ENCODE measurements around the gene TSHZ3.

The TSHZ3 gene

DNA sequence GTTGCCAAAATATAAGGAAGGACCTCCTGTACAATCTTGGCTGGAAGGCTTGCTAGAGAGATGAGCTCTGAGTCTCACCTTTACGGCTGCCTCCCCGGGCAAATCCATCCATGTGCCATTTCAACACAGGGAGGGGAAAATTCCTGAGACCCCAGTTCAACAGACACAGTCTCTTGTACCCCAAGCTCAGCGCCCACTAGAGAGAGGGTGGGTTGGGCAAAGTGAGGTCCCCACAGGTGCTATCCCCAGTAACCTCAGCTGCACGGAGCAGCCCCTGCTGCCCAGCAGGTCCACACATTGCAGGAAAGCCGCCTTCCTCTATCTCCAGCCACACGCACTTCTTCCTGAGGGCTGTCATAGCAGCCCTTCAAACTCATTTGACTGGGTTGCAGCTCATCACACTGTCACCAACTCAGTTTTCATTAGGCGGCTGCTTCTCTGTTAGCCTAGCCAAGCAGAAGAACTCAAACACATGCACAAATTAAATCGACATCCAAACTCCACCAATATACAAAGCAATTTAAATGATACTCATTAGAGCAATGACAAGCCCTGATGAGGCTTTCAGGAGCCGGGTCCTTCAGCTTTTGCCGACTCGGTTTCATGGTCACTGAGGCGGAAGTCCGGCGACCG, 80.4 kb downstream of the TSHZ3 start:
- TF ChIP-seq TAF1 (IDR thresholded peaks at IDR 0.05; ENCODE audit: borderline replicate concordance, insufficient read depth, low read length): no peak
- no peak for TF ChIP-seq FOXP2 (optimal IDR thresholded peaks at IDR 0.05; ENCODE audit: borderline replicate concordance, extremely low read depth, extremely low read length, insufficient read depth)
- no peak for TF ChIP-seq POLR2AphosphoS5 (IDR thresholded peaks at IDR 0.05; ENCODE audit: low read depth, low read length)
- no peak for TF ChIP-seq SIN3A (IDR thresholded peaks at IDR 0.05; ENCODE audit: borderline replicate concordance, insufficient read depth, low read length)
- TF ChIP-seq, protein P1, sequence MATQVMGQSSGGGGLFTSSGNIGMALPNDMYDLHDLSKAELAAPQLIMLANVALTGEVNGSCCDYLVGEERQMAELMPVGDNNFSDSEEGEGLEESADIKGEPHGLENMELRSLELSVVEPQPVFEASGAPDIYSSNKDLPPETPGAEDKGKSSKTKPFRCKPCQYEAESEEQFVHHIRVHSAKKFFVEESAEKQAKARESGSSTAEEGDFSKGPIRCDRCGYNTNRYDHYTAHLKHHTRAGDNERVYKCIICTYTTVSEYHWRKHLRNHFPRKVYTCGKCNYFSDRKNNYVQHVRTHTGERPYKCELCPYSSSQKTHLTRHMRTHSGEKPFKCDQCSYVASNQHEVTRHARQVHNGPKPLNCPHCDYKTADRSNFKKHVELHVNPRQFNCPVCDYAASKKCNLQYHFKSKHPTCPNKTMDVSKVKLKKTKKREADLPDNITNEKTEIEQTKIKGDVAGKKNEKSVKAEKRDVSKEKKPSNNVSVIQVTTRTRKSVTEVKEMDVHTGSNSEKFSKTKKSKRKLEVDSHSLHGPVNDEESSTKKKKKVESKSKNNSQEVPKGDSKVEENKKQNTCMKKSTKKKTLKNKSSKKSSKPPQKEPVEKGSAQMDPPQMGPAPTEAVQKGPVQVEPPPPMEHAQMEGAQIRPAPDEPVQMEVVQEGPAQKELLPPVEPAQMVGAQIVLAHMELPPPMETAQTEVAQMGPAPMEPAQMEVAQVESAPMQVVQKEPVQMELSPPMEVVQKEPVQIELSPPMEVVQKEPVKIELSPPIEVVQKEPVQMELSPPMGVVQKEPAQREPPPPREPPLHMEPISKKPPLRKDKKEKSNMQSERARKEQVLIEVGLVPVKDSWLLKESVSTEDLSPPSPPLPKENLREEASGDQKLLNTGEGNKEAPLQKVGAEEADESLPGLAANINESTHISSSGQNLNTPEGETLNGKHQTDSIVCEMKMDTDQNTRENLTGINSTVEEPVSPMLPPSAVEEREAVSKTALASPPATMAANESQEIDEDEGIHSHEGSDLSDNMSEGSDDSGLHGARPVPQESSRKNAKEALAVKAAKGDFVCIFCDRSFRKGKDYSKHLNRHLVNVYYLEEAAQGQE (IDR thresholded peaks at IDR 0.05; ENCODE audit: insufficient read depth in 1 of 2, low read depth in 2 of 2, low read length in 2 of 2): no peak

DNA sequence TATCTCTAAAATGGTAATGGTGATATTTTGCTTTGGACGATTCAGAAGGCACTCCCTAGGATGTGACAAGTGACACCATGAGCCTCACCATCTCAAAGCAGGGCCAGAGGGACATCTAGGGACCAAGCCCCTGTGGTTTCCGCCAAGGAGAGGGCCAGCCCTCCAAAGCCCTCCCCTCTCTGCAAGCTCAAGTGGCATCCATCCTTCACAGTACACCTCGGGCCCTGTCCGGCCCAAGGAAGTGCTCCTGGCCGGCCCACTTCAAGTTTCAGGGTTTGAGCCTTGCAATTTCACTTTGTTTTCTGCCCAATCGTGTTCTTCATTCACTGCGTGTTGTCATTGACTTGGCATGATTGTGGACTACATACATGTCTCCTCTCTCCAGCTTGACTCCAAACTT, 82.5 kb downstream of the TSHZ3 start:
- TF ChIP-seq TAF1 (IDR thresholded peaks at IDR 0.05; ENCODE audit: borderline replicate concordance, insufficient read depth, low read length) (no peak), SIN3A (IDR thresholded peaks at IDR 0.05; ENCODE audit: borderline replicate concordance, insufficient read depth, low read length) (no peak), FOXP2 (optimal IDR thresholded peaks at IDR 0.05; ENCODE audit: borderline replicate concordance, extremely low read depth, extremely low read length, insufficient read depth) (no peak)
- TF ChIP-seq, protein P1 (IDR thresholded peaks at IDR 0.05; ENCODE audit: insufficient read depth in 1 of 2, low read depth in 2 of 2, low read length in 2 of 2): no peak

DNA sequence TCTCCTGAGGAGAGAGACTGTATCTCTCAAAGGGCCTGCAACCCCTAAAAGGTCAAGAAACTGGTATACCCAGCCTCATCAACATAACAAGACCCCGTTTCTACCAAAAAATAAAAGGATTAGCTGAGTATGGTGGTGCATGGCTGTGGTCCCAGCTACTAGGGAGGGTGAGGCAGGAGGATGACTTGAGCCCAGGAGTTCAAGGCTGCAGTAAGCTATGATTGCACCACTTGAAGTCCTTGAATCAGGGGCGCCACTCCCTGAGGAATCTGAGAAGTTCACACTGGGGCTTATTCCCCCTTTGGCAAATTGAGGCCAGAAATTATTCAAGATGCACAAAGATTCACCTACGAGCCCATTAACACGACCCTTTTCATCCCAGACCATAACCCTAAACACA, 83.0 kb downstream of the TSHZ3 start:
- TF ChIP-seq FOXP2 (optimal IDR thresholded peaks at IDR 0.05; ENCODE audit: borderline replicate concordance, extremely low read depth, extremely low read length, insufficient read depth) (no peak), SIN3A (IDR thresholded peaks at IDR 0.05; ENCODE audit: borderline replicate concordance, insufficient read depth, low read length) (no peak), POLR2AphosphoS5 (IDR thresholded peaks at IDR 0.05; ENCODE audit: low read depth, low read length) (no peak), TAF1 (IDR thresholded peaks at IDR 0.05; ENCODE audit: borderline replicate concordance, insufficient read depth, low read length) (no peak)
- TF ChIP-seq, protein P1 (IDR thresholded peaks at IDR 0.05; ENCODE audit: insufficient read depth in 1 of 2, low read depth in 2 of 2, low read length in 2 of 2): no peak

DNA sequence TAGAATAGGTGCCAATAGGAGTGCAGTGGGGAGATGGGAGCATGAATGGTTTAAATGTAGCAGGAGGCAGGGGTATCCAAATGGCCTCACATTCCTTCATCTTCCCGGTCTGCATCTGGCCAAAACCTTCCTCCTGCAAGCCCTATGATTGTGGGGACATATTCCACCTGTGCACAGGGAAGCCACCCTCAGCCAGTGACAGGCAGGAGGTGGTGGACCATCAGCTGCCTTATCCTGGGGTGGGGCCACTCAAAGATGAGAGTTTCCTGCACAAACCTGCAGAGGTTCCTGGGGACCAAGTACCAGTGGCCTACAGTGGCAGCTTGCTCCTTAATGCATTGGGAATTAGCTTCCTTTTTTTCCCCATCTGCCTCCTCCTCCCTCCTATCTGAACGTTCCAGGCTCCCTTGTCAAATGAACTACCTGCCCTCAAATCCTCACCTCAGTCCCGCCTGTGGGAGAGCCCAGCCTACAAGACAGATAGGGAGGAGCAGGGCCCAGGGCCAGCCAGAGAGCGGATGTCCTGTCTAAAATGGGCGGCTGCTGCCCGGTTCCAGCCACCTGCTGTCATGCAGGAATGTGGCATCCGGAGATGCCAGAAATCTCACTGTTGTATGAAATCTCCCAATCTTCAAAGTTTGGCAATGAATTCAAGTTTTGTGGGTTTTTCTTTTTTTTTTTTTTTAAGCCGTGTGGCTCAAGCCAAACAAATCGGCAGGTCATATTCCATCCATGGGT, 85.0 kb downstream of the TSHZ3 start:
- TF ChIP-seq SIN3A (IDR thresholded peaks at IDR 0.05; ENCODE audit: borderline replicate concordance, insufficient read depth, low read length): no peak
- TF ChIP-seq POLR2AphosphoS5 (IDR thresholded peaks at IDR 0.05; ENCODE audit: low read depth, low read length): no peak
- TF ChIP-seq, protein P1 (IDR thresholded peaks at IDR 0.05; ENCODE audit: insufficient read depth in 1 of 2, low read depth in 2 of 2, low read length in 2 of 2): no peak
- TF ChIP-seq FOXP2 (optimal IDR thresholded peaks at IDR 0.05; ENCODE audit: borderline replicate concordance, extremely low read depth, extremely low read length, insufficient read depth): no peak
- no peak for TF ChIP-seq TAF1 (IDR thresholded peaks at IDR 0.05; ENCODE audit: borderline replicate concordance, insufficient read depth, low read length)

All from PFSK-1 (cell line).